NB4 (cell line): ENCODE data around the gene DCAF17.

Experiments used
- CTCF ChIP-seq: IDR thresholded peaks from one replicate; pipeline ENCODE4 v1.5.1; 2012; ENCODE audit warnings: low read depth, low read length
- MAX ChIP-seq: IDR thresholded peaks from 2 replicates; pipeline ENCODE4 v1.6.1; 2011; ENCODE audit warnings: low read depth, low read length
- MYC ChIP-seq: IDR thresholded peaks from 2 replicates; pipeline ENCODE4 v1.6.1; 2011; ENCODE audit warnings: low read depth, low read length
- POLR2A ChIP-seq: IDR thresholded peaks from 2 replicates; pipeline ENCODE4 v1.6.1; 2011; ENCODE audit warnings: mild to moderate bottlenecking; ENCODE audit not compliant: insufficient read length; ENCODE audit errors: extremely low read depth

- no peak for TF ChIP-seq CTCF
- TF ChIP-seq POLR2A, result peak; percentile 57
- peak; percentile 48 for TF ChIP-seq MAX
- TF ChIP-seq MYC, result peak; percentile 81
These were observed at the start of gene DCAF17 for GRCh38 chr2:171434013-171434989.
